ENCODE results near the gene DNAJA4.
"Not testable (repeated sequence)": the region's sequence is repeated elsewhere in the genome, so short reads cannot be mapped to it uniquely, and the experiment has no call there.

DNAJA4 gene

DNA sequence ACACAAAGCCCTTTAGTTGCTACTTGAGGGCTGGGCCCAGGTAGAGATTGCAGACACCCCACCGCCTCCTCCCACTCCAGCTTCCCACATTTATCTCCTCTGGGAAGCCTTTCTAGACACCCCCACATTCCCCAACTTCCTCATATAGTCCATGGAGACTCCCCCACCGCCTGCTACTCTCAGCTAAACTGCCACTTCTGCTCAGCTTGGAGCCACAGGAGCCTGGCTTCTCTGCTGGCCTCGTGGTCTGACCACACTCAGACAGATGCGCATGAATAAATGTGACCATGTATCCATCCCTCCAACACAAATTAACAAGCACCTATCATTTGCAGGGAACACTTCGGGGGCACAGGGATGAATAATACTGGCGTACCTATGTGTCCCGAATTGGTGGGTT is 19.5 kb upstream of the DNAJA4 start:
- no peak for DNase-seq

DNA sequence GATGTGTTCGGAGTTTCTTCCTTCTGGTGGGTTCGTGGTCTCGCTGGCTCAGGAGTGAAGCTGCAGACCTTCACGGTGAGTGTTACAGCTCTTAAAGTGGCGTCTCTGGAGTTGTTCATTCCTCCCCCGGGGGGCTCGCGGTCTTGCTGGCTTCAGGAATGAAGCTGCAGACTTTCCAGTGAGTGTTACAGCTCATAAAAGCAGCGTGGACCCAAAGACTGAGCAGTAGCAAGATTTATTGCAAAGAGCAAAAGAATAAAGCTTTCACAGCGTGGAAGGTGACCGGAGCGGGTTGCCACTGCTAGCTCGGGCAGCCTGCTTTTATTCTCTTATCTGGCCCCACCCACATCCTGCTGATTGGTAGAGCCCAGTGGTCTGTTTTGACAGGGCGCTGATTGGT is 19.0 kb upstream of the DNAJA4 start:
- not testable (repeated sequence) for DNase-seq

DNA sequence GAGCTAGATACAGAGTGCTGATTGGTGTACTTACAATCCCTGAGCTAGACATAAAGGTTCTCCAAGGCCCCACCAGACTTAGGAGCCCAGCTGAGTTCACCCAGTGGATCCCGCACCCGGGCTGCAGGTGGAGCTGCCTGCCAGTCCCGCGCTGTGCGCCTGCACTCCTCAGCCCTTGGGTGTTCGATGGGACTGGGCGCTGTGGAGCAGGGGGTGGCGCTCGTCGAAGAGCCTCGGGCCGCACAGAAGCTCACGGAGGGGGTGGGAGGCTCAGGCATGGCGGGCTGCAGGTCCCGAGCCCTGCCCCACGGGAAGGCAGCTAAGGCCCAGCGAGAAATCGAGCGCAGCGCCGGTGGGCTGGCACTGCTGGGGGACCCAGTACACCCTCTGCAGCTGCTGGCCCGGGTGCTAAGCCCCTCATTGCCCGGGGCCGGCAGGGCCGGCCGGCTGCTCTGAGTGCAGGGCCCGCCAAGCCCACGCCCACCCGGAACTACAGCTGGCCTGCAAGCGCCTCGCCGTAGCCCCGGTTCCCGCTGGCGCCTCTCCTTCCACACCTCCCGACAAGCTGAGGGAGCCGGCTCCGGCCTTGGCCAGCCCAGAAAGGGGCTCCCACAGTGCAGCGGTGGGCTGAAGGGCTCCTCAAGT is 18.3 kb upstream of the DNAJA4 start:
- DNase-seq = not testable (repeated sequence)

DNA sequence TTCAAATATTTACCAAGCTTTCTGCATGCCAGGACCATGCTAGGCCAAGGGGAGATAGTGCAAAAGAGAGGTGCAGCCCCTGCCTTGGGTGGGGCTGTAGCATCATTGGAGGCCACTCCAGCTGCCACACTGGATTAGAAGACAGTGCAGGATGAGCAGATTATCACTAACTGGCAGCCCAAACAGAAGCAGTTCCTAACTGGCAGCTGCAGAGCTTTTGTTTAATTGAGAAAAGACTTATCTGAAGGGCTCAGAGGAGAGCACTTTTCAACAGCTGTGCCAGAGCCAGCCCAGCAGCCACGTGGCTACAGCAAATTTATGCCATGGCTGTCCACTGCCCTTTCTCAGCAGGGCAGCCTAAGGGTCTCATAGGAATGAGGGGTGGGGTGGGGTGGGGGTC is 16.5 kb upstream of the DNAJA4 start:
- DNase-seq = no peak

DNA sequence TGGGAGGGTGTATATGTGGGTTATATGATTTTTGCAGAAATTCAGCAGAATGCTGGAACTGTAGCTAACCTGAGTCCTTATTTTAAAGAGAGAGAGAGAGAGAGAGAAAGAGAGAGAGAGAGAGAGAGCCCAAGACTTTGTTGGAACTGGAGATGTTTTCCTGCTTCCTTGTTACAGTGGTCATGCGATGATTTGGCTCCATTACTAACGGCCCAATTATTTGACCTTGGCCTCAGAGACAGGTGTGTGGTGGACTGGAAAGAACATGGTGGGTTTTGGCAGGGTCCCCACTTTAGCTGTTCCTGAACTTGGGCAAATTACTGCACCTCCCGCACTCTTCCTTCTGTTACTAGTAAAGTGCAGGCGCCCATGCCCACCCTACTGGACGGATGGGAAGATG is 15.2 kb upstream of the DNAJA4 start:
- no peak for DNase-seq

DNA sequence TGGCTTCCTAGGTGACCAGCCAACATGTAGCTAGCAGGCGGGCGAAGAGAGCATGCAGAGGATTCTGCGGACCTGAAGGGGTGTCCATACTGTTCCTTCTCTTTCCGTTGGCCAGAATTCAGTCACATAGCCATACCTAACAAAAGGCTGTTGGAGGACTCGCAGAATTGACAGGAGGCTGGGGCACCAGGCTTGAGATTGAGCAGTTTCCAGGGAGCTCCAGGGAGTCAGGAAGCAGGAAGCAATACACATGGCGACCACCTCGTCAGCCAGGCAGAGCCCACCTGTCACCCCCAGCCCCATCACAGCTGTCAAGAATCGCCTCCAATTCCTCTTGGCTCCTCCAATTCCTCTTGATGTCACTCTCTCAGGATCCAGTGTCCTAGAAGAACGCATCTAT is 13.2 kb upstream of the DNAJA4 start:
- DNase-seq = no peak

DNA sequence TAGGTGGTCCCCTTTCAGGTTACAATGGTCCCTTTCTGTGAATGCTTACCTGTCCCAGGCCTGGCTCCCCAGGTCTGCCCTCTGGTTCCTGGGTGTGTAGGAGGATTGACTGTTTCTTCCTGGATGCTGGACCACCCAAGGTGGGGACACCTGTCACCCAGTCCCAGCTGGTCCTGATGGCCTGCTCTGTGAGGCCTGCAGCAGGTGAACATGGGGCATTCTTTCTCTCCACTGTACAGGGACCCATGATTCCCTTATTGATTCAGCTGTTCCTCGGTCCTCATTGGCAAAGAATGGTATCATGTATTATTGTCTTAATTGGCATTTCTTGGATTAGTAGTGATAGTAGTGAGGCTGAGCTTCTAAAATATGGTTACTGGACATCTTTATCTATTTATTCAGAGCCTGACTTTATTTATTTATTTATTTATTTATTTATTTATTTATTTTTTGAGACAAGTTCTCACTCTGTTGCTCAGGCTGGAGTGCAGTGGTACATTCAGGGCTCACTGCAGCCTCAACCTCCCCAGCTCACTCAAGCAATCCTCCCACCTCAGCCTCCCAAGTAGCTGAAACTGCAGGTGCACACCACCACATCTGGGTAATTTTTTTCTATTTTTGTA is 8.8 kb upstream of the DNAJA4 start:
- no peak for DNase-seq

DNA sequence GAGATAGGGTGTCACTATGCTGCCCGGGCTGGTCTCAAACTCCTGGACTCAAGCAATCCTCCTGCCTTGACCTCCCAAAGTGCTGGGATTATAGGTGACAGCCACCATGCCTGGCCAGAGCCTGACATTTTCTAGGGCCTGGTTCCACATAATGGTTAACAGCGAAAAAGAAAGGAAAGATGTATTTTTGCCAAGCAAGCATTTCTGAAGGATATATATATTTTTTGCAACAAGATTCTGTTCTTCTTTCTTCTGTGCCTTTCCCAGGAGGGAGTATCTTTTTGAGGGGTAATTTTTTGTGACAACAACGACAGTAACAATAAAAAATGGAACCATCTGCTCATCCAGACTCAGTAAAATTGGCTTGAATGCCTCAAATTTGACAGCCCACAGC is 8.3 kb upstream of the DNAJA4 start:
- no peak for DNase-seq

DNA sequence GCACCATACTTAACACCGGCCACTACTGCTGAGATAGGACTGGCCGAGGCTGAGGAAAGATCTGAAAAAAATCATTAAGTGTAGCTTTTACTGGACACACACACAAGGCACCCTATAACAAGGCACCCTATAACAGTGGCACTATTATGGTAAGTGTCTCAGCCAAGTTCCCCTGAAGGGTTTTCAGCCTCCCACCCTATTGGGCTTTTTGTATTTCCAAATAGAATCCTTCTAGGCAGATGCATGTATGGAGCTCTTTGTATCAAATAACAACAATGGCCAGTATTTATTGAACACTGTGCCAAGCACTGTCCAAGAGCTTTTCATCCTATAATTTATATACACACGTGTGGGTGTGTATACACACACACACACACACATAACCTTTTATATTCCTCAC is 6.7 kb upstream of the DNAJA4 start:
- DNase-seq = no peak

DNA sequence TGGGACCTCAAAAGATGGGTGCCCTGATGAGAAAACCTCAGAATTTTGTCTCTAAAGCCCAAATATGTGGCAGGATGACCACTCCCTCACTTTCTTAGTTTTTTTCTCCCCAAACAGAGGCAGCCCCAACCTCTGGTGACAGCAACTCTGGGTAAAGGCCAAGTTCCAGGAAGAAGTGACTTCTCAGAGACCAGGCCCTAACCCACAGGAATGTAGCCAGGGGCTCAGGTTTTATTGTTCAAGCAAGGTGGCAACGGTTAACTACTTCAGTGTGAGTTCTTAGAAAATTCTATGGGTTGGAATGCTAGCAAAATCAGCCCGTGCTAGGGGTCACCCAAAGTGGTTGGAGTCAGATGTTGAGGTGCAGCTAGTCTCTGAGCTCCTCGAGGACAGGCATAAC is 5.1 kb upstream of the DNAJA4 start:
- DNase-seq = no peak

DNA sequence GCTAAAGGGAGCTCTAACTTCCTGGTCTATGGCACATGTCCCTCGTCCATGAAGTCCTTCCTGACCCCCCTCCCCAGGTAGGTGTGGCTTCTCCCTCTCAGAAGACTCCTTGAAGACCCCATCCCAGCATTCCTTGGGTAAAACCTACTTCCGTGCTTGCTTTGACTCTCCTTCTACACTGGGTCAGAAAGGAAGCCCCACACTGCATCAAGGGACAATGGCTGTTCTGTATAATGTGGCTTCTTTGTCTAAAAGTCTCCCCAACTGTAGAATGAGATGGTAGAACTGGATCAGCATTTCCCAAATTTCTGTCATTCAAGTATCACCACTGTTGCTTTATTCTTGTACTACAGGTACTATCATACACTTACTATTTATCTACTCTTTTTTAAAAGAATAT is 3.9 kb upstream of the DNAJA4 start:
- DNase-seq = no peak

DNA sequence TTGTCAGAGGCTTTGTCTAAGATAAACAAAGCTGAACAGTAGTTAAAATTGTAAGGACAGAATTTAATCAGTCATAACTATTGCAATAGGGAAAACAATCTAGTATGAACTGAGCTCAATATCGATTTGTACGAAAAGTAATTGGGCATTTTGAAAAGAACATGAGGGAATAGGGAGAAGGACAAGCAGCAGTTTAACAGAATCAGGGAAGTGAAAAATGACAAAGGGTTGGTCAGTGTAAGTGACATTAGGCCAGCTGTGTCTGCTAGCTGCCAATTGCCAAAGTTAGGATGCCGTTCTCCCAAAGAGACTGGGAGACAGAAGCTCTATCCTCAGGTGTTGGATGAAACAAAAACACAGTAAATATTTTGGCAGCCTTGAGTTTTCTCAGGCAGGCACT is 3.3 kb upstream of the DNAJA4 start:
- DNase-seq = no peak

DNA sequence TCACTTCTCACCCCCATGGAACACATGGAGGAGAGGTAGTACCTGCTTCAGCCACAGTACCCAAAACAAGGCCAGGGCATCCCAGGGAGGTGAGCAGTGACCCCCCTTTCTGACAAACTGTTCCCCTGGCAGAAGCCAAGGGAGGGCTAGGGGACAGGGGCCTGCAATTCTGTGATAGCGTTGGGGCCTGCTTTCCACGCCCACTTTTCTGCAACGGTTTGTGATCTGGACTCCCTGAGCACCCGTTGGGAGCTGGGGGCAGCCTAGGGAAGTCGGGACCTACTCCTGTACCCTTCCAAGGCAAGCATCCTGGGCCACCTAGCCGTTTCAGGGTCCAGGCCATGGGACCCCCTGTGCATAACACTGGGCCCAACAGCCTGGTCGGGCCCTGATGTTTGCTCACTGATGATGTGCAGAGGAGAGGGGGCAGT is 996 bp upstream of the DNAJA4 start:
- no peak for DNase-seq

DNA sequence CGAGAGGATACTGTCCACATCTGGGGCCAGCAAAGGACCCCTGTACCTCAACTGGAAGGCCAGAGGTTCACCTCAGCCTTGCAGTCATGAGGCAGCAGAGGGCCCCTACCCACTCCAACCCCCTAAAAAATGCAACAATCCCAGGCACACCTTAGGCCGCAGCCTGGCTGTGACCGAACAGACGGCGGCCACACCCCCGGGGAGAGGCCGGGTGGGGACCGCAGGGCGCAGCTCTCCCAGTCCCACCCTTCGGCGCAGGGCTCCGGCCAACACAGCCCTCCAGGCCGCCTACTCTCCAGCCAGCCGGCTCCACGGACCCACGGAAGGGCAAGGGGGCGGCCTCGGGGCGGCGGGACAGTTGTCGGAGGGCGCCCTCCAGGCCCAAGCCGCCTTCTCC is 457 bp upstream of the DNAJA4 start:
- DNase-seq = no peak

DNA sequence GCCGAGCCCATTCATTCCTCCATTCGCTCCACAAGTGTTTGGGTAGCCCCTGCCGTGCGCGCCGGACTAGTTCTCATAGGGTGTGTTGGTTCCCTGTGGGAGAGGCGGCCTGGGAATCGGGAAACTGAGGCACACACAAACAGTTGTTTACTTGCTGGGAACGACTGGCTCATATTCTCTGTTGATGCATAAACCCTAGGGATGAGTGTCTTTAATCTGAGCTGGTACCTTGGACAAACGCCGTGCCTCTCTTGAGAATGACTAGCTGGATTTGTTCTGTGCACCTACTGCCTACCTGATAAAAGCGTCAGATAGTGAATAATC is 737 bp downstream of the DNAJA4 start:
- DNase-seq = no peak

DNA sequence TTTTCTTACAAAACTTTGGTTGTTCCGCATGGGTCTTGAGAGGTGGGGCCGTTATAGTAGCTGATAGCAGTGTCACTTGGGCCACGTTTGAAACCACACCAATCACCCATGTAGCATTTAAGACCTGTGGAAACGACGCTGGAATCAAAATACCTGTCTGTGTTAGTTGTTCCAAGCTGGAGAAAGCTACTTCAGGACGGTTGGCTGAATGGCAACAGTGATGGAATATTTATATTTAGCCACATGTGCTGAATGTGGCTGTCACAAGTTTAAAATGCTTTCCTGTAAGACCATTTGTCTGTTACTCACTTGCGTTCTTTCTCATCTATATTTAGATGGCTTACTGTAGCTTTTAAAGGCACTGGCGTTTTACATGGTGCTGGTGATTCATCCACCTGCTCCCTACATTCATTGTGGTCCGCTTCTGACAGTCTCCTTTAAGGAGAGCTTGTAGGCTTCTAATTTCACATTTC is 1.4 kb downstream of the DNAJA4 start:
- no peak for DNase-seq

DNA sequence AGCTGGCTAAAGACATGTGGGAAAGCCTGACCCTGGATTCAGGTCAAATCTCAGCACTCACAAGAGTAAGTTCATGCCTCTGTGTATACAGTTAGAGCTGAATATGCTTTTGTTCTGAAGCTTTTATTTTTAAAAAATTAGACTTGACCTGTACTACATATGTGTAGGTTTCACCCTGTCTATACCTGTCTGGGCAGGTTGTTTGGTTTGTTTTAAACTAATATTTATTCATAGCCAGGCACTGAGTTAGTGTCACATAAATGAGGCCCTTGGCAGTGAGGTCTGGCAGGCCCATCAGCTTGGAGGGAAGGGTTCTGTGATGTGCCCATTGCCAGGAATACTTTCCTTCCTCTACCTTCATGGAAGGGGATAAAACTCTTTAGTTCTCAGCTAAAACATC is 1.9 kb downstream of the DNAJA4 start:
- DNase-seq = no peak

DNA sequence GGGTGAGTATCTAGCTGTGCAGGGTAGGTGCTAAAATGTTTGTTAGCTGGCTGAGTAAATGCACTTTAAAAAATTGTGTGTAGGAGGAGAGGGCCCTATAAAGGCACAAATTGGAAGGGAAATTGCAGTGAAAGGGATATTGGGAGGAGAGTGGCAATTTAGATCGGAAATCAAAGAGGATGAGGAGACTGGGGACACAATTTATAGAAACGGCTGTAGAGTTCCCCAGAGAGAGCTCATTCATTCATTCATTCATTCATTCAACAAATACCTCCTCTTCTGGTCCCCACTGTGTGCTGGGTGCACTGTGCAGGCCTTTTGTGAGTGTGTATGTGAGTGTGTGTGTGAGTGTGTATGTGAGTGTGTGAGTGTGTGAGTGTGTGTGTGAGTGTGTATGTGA is 2.4 kb downstream of the DNAJA4 start:
- no peak for DNase-seq

DNA sequence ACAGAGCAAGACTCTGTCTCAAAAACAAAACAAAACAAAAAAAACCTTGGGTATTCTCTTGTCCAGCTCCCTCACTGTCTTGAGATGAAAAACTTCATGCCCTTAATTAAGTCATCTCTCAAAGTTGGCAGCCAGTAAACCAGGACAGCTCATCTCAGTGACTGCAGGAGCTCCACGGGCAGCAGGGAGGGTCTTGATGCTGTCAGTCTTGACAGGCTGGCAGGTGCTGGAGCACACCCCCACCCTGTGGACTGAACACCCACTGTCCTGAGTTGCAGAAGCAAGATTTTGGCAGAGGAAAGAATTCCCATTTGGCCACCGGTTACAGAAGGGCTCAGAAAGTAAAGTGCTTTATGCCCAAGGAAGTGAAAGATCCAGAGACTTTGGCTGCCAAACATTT is 8.0 kb downstream of the DNAJA4 start:
- no peak for DNase-seq

DNA sequence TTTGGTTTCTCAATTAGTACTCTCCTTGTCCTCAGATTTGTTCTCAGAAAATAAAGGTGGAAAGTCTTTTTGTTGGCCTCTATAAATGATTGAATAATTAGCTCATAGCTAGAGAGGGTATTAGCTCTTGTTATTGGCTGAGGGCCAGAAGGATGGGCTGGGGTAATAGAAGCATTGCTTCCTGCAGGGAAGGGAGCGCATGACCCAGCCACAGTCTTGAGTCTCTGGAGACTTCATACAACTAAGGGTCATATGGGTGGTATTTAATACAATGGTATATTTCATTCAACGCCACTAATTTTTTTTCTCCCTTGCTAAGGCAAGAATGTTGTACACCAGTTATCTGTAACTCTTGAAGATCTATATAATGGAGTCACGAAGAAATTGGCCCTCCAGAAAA is 8.4 kb downstream of the DNAJA4 start:
- DNase-seq = no peak

DNA sequence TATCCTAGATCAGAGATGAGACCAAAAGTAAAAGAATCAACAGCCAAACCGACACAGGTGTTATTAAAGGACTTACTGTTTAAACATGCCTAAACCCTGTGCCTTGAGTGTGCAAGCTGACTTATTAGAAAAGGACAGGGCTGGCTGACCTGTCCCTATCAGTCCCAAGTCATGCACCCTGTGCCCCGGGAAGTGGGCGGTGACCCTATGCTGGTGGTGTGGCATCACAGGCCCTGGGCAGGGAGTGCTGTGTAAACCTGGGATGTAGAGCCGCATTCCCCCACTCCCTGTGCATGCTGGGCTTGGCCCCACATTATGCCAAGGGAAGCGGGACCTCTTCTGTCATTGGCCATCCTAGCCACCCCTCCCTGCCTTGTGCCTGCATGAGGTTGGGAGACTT is 10.6 kb downstream of the DNAJA4 start:
- no peak for DNase-seq

DNA sequence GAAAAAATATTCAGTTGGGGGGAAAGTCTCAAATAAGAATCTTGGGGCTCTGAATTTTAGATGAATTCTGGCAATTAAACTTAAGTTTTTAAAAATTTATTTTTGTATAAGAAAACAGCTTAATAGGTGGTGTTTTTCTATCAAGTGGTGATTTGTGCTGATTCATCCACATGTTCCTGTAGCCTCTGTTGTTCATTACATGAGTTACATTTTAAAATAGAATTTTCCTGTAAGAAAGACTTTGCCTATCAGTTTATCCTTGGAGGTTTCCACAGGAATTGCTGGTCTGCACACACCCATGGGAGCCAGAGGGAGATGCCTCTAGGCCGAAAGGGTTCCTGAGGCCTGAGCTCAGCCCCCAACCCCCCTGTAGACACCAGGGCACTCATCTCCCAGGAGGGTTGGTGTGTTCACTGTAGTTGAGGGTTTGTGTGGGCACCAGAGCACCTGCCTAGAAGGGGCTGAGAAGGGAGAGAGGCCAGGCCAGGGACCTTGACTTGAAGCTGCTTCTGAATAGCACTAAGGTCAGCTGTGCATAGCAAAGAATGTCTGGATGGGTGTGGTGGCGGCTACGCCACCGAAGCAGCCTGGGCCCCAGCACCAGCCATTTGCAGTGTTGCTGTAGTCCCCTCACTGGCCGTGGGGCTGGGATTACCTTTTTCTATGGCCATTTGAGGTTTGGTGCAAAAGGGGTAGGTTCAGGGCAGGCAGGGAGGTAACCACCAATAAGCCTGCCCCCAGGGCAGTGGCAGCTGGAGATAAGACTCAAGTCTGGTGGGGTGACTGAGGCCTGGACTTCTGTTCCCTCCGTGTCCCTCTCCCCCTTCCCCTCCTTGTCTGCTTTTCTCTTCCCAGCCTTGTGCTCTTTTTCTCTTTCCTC is 11.9 kb downstream of the DNAJA4 start:
- DNase-seq = no peak

DNA sequence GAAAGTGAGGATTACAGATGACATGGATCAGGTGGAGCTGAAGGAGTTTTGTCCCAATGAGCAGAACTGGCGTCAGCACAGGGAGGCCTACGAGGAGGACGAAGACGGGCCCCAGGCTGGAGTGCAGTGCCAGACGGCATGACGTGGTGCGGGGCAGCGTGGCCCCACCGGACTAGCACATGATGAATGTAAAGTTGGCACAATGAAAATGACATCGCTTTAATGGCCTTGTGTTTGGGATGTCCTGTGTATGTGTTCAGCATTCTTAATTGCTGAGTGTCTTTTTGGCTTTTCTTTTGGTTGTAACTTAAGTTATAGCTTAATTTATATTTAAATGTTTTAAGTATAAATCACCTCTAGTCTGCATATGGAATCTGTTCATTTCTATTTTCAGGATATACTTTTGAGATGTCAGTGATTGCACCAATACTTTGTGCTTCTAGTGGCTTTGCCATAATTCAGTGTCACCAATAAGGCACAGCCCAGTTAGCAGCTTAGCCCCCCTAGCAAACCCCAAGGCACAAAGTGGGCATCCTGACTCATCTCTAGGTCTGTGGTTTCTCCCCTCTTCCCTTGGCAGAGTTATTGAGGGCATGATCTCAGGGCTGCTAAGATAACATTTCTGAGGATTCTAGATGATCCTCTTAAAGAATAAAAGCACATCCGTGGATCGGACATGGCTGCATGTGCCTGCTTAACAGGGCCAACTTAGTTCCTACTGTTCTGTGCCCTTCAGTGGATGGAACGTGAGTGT is 16.1 kb downstream of the DNAJA4 start:
- DNase-seq = no peak

DNA sequence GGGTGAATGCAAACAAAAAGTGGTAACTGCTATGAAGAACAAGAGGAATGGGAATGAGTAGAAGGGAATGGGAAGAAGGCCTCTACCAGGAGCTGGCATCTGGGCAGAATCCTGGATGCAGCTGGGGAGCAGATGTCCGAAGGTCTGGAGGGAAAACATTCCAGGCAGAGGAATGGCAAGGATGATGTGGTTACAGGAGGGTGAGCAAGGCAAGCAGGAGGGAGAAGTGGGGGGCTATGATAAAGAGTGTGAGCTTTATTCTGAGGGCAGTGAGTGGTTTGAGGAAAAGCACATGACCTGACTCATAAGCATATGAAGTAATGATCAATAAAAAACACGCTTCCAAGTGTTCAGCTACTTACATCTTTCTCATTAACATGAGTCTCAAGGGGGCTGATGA is 18.0 kb downstream of the DNAJA4 start:
- DNase-seq = no peak

Data from CD4-positive, alpha-beta T cell treated with Interferon gamma for 1 hour (primary cell).